SK-N-SH (cell line): ENCODE measurements around the gene GLTPD2.

Experiments used
- EZH2phosphoT487 ChIP-seq: fragments of 200-600 bp; sonication (generic); IDR thresholded peaks from 2 replicates; pipeline ENCODE4 v1.6.1; 2017; ENCODE audit warnings: low read depth, mixed run types, mild to moderate bottlenecking, antibody characterized with exemption, moderate library complexity, borderline replicate concordance
- REST ChIP-seq: IDR thresholded peaks from 2 replicates; pipeline ENCODE4 v1.6.1; 2012; ENCODE audit warnings: mild to moderate bottlenecking, low read depth, low read length, moderate library complexity
- RFX5 ChIP-seq: IDR thresholded peaks from 2 replicates; pipeline ENCODE4 v1.6.1; 2012; ENCODE audit warnings: mild to moderate bottlenecking, improper control_type of control experiment, low read length
- TF ChIP-seq, protein P1 (sequence below): fragments of 200-600 bp; sonication (generic); IDR thresholded peaks from 2 replicates; pipeline ENCODE4 v1.6.1; 2017; ENCODE audit warnings: antibody characterized with exemption, mild to moderate bottlenecking, moderate library complexity
- TF ChIP-seq, protein P2 (sequence below): fragments of 150-350 bp; IDR thresholded peaks from 2 replicates; pipeline ENCODE4 v1.6.1; 2017; ENCODE audit warnings: antibody characterized with exemption, low read length, low read depth, borderline replicate concordance

- TF ChIP-seq RFX5 (no peak), REST (no peak), EZH2phosphoT487 (no peak)
- TF ChIP-seq, protein P1, sequence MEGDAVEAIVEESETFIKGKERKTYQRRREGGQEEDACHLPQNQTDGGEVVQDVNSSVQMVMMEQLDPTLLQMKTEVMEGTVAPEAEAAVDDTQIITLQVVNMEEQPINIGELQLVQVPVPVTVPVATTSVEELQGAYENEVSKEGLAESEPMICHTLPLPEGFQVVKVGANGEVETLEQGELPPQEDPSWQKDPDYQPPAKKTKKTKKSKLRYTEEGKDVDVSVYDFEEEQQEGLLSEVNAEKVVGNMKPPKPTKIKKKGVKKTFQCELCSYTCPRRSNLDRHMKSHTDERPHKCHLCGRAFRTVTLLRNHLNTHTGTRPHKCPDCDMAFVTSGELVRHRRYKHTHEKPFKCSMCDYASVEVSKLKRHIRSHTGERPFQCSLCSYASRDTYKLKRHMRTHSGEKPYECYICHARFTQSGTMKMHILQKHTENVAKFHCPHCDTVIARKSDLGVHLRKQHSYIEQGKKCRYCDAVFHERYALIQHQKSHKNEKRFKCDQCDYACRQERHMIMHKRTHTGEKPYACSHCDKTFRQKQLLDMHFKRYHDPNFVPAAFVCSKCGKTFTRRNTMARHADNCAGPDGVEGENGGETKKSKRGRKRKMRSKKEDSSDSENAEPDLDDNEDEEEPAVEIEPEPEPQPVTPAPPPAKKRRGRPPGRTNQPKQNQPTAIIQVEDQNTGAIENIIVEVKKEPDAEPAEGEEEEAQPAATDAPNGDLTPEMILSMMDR = no peak
- TF ChIP-seq, protein P2, sequence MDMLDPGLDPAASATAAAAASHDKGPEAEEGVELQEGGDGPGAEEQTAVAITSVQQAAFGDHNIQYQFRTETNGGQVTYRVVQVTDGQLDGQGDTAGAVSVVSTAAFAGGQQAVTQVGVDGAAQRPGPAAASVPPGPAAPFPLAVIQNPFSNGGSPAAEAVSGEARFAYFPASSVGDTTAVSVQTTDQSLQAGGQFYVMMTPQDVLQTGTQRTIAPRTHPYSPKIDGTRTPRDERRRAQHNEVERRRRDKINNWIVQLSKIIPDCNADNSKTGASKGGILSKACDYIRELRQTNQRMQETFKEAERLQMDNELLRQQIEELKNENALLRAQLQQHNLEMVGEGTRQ = no peak
These were observed 17.1 kb upstream of the GLTPD2 start, which contains the start of gene TM4SF5 for GRCh38 chr17:4771519-4772234.
